T1000 (cell line): ENCODE measurements around the gene UPK3A.

Experiments
- DNase-seq: peaks from one replicate; lab custom pipeline; 2025; ENCODE audit warnings: mixed read lengths; lab: John Stamatoyannopoulos, UW

UPK3A gene

DNA sequence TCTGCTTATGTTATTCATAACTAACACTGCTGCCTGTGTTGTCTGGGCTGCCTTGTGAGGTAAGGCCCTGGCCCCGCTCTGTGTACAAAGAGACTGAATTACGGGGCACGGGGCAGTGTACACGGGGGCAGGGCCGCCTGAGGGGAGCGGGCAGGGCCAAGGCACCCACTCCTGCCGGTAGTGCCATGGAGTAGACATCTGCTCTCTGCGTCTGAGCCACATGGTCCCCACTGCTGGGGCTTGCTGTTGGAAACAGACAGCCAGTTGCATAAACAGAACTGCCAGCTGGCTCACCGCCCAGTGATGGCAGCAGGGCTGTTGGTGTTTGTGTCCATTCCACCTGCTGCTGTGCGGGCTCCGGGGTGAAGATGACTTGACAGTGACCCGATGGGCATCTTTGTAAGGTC lies 44.8 kb downstream of the UPK3A start:
- DNase-seq, result no peak

DNA sequence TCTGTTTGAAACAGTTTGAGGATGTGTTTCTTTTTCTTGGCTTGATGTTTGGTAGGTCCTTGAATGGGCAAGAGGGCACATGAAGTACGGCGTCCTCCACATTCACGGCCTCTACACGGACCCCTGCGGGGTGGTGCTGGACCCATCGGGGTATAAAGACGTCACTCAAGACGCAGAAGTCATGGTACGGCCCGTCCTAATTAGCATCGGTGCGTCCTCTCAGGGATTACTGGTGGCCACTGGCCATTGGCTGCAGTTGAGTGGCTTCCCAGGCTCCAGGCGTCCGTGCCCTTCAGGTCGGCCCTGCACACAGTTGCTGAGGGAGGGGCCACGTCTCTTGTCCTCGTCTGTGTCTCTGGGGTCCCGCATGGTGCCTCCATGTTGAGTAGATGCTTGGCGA lies 45.8 kb downstream of the UPK3A start:
- no peak for DNase-seq

DNA sequence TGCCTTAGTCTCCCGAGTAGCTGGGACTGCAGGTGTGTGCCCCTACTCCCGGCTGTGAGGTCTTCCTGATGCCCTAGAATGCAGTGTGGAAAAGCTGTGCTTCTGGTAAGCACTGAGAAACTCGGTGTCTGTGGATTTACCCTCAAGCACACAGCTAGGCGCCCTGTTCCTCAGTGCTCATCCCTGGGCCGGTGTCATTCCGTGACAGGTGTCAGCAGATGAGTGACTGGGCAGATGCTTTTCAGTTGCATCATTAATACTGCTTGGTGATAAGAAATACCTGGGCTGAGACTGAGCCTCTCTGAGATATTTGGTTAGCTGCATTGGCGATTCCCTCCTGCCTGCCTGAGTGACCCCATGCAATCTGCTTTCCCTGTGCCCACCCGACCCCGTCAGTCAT lies 46.7 kb downstream of the UPK3A start:
- no peak for DNase-seq

DNA sequence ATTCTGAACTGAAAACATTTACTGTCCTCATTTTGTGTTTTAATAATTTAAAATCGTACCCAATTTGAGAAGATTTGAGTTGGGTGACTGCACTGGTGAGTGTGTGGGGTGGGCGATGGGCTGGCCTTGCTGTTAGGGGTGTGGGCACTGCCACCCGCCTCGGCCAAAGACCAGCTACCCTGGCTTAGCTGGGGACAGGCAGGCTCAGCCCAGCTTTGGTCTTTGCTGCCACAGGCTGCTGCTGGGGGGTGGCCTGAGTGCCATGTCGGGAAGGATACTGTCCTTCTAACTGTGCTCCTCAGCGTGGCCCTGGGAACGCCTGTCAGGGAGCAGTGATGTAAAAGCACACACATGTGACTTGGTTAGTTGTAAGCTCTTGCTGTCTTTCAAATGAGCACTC lies 47.3 kb downstream of the UPK3A start:
- no peak for DNase-seq

DNA sequence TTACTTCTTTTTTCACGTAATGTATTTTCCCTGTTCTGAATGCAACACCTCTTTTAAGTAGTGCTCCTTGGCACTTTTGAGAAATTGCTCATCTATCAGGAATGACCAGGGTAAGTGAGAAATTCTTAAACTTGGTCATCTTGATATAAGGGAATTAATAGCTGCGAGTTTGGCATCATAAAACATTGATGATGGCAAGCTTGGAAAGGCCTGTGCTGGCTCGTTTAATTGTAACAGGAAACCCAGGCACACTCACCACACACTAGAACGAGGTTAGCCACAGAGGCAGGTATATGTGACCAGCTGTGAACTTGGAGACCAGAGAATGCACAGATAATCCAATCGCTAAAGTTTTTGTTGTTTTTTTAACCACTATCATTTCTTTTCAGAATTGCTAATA lies 49.3 kb downstream of the UPK3A start:
- DNase-seq, result no peak

DNA sequence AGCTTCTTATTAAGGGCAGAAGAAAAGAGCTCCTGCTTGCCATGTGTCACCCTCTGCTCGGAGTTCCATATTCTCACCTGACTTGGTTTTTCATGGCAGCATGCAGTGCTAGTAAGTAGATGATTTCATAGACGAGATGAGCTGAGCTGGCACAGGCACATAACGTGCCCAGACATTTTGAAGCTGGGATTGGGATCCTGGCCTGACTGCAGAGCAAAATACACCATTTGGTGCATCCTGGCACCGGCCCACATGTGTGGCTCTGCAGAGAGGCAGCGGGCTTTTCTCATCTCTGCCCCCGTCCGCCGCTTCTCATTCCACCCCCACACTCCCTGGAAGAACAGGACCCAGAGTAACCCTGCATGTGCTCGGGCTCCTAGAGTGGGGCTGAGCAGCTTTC lies 49.8 kb downstream of the UPK3A start:
- no peak for DNase-seq

DNA sequence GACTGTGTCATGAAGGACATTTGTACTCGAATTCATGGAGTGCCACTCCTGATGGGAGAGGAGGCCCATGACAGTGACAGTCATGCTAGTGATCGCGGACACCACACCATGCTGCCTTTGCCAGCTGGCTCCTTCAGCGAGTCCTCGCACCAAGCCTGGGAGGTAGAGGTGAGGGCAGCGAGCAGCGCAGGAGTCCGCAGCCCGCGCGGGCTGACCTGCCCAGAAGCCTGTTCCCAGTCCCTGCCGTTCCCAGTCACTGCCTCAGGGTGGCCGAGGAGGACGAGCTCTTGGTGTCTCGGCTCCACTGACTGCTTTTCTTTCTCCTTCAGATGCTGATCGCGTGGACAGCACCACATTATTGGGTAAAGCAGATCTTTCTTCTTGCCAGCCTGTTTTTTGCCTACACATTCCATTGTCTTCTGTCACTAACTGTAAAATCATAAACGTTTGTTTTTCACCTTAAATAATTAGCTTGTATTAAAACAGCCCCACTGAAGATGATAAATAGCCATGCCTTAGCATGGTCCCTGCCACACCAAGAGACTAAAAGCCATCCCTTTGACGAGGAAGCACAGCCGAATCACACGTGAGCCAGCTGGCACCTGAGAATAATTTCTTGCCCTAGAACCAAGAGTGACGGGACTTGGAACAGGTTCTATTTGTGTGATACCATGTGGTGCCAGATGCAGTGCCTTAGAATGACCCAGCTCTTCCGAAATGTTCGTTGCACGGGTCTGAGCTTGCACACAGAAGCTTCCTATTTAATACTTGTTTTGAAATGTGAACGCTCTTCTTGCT lies 50.5 kb downstream of the UPK3A start:
- DNase-seq, result no peak

DNA sequence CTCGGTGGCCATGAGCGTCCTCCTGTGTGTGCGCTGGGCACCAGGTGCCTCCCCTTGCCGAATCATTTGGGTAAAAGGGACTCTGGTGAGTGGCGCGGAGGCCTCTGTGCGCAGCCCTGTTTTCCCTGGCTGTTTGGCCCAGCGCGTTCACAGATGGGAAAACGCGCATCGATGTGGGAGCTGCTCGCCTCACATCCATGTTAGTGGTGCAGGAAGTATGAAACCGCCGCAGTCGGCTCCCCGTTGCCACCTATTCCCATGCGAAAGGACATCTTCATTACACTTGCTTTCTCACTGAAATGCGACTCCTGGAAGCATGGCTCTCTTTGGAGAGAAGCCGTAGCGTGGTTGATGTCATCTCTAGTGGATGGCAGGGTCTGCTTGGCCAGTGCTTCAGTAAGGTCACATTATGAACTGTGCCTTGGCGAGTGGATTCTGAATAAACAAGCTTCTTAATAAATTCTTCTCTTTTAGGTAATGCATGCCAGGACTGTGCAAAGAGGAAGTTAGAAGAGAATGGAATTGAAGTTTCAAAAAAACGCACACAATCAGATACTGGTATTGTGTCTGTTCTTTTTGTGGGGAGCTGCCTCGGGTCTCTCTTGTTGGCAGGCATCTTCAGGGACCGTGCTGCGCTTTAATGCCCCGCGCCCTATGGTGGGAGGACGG lies 51.2 kb downstream of the UPK3A start:
- DNase-seq, result no peak

DNA sequence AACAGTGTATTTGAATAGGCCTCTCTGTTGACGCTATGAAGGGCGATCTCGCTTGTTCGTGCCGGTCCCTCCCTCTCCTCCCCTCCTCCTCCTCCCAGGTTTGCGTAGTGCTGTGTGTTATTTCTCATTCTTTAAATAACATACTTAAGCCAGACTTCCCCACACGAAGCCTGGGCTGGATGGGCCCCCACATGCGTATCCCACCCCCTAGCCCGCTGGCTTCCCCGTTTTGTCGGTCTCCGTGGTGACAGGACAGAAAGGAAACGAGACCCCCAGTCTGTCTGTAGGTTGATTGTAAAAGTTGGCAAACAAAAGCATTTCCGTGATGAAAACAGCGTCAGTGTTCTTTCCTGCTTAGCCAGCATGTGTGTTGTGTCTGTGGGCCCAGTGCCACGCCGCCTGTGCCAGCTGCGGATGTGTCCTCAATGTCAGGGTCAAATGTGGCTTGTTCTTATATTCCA lies 52.3 kb downstream of the UPK3A start:
- DNase-seq, result no peak

DNA sequence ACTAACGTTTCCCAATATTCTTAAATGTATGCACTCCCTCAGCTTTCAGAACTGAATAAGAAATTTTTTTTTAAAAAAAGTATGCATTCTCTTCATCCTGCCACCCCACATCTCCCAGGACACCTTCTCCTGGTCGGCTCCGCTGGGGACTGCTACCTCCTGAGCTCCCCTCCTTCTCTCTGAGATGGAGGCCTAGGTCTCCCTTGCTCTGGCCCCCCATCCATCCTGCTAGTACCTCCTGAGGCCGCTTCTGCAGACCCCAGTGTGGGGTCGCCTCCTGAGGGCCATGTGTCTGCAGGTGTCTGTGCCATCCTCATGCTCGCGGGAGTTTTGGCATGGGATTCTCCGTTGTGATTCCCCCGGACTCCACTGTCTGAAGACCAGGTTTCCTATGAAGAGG lies 52.8 kb downstream of the UPK3A start:
- DNase-seq, result no peak

DNA sequence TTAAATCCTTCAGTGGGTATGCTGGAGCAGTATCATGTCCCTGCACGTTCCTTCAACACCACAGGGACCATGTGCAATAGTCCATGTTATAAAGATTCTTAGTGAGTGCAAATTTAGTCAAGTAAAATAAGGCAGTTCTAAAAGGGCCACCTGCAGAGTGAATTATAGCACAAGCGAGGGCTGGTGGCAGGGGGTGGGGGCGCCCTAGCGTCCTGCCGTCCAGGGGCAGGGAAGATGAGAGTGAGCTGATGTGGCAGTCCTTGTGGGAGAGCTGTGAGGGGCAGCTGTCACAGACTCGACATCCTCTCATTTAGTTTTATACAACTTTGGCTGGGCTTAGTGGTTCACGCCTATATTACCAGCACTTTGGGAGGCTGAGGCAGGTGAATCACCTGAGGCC lies 54.0 kb downstream of the UPK3A start:
- no peak for DNase-seq

DNA sequence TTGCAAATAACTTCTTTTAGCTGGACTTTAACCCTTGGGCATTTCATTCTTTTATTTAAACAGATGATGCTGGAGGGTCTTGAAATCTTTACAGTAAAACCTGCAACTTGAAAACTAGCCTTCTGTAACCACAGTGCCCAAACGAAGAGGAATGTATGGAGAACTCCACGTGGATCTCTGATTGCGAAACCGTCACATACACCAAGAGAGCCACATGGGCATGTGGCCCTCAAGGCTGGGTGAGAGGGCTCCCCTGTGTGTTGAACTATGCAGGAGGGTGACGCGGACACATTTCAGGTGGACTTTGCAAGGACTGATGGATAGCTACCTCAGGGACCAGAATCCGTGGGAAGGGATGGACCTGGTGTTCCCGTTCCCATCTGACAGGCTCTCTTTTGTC lies 55.6 kb downstream of the UPK3A start:
- no peak for DNase-seq

DNA sequence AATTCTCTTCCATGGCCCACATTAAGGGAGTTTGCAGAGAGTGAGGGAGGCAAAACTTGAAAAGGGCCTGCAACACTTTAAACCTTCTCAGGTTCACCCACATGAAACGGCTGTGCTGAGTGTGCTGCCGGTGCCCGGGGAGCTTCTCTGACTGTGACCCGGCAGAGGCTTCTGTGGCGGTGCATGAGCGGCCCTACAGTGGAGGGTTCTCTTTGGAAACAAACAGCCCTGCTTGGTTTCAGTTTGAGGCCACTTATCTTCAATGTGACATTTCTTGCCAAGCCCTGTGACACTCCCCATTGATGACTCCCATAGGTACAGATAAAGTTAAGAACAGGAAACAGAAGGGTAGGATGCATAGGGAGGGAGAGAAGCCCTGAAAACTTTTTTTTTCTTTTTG lies 56.7 kb downstream of the UPK3A start:
- DNase-seq, result no peak

DNA sequence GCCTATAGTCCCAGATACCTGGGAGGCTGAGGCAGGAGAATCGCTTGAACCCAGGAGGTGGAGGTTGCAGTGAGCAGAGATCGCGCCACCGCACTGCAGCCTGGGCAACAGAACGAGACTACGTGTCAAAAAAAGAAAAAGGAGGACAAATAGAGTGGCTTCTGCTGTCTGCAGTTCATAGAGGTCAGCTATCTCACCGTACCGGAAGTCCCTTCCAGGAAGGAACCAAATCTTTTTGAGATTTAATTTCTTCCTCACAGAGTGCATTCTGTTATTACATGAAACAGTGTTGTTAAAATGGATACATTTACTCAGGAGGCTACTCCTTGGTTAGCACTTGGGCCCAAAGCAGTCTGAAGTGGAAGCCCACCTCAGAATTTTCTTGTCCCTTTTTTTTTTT lies 58.4 kb downstream of the UPK3A start:
- DNase-seq, result no peak

DNA sequence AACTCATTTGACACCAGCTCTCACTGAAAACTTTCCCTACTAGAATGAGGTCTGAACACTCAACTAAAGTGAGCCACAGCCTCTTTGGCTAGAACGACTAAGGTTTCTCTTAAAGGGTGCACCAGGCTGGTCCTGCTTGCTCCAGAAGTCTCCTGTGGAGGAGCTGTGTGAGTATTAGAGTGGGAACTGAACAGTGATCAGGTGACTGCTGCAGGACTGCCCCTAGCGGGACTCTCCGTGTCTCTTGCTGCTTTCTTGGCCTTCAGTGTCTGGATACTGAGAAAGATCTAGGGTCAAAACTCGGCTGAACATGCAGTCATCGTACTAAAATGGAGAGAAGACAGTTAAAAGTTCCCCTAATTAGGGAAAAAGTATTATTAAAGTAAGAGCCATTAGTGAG lies 59.6 kb downstream of the UPK3A start:
- no peak for DNase-seq
